HG03439 (cell line): ENCODE results near the gene TNIP2.
"Not testable (repeated sequence)": the region's sequence is repeated elsewhere in the genome, so short reads cannot be mapped to it uniquely, and the experiment has no call there.

Source experiments
- ATAC-seq: cut with Tn5 transposase; IDR thresholded peaks from one replicate; pipeline ENCODE4 v1.9.1; 2021; ENCODE audit warnings: mild to moderate bottlenecking, moderate library complexity; ENCODE audit not compliant: unreplicated experiment

Gene TNIP2

DNA sequence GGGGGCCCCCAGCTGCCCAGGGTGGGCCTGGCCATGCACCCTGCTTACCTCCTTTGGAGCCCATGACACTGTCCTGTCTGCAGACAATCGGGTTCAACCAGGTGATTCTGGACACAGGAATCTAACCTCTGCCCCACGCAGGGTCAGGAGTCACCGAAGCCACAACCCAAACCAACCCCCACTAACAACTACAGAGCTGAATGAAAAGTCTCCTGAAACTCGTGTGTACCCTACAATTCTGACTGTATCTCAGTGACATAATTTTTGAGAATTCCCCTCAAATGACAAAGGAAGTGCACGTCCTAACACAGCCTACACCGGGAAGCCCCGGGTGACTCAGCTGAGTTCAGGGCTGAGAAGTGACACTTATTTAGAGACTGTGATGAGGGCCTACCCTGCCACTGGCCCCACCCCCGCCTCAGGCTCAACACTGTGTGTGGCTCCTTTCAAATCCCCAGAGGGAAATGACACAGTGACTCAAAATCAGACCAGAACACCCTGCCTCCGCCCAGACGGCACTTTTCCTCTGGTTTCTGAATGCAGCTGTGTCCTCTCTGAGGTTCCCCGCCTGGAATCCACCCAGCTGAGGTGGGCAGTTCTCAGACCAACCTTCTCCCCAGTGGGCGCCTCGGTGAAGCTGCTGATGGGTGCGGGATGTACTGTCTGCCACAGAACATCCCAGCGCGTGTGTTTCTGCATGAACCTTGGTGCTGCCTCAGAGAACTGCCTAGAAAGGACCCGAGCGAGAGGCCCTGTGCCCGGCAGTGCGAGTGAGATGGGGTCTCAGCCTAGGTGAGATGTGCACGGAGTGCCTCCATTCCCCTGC lies 9.9 kb downstream of the TNIP2 start:
- peak; percentile 81 for ATAC-seq

DNA sequence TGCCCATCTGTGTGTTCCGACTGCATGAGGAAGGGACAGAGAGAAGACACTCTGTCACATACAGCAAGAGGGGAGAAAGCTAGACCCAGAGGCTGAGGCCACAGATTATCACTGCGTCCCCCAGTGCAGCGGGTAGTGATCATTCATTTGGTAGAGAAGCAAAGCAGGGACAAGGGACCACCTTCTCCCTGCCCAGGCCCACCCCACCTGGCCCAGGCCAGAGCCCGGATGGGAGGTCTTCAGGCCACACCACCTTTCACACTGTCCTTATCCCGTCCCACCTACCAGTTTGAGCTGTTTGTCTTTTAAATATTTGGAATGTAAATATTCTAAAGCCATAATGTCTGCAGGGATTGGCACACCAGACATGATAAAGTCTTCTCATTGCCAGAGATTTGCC lies 10.6 kb downstream of the TNIP2 start:
- ATAC-seq: no peak

DNA sequence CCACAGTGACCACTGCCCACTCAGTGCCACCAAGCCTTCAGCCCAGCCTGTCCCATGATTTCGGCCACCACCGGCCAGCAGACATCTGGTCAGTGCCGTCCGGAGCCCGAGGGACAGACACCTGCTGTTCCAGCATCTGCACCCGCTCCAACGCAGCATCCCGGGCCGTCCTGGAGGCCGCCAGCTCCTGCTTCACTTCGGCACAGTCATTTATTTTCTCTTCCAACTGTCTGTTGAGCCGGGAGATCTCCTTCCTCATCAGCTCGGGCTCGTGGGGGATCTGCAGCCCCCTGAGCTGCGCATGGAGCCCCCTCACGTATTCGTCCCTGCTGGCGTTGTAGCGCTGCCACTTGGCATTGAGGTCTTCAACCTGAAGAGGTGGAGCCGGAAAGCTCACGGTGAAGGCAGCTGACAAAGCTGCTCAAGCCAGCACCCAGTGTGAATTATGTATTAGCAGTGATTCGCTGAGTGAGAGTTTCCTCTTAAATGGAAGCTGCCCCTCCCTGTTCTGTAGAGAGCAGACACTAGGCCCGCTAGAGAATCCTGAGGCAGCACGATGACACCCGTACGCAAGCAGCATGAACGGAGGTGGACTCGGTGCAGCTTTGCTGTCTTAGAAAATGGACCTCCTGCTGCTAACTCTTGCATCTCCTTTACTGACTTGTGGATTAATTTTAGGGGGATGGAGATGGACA lies 11.4 kb downstream of the TNIP2 start:
- ATAC-seq: no peak

DNA sequence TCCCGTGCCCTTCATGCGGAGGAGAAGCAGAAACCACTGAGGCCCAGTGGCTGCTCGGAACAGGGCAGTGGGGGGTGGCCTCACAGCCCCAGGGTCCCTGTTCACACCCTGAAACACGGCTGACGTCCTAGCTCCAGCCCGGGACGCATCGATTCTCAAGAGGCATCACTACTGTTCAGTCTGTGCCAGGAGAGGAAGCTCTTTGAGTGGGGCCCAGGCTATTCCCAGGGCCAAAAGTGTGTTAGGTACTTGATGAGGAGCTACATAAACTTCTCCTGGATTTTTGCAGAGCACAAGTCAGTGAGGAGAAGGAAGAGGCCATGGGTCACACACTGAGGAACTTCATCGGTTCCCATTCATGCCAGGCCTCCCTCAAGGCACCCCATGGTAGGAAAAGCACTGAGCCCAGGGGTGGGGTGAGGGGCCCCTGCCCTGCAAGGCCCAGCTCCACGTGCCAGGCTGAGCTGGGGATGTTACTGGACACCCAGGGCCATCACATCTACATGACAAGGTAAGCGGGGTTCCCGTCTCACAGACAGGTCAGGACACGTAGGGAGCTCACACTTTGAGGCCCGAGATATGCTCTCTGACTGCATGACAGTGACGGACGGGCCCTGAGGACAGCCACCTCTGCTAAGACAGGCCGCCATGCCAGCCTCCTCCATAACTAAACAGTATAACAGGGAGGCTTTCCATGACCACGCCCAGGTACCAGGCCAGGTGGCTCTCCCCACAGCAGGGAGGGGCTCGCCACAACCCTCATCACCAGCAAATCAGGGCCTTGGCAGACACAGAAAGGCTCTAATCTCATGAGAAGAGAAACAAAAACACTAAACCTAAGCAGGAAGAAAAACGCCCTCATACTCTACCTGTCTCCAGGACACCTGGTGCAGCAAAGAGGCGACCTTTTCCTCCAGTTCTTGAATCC lies 12.4 kb downstream of the TNIP2 start:
- ATAC-seq: no peak

DNA sequence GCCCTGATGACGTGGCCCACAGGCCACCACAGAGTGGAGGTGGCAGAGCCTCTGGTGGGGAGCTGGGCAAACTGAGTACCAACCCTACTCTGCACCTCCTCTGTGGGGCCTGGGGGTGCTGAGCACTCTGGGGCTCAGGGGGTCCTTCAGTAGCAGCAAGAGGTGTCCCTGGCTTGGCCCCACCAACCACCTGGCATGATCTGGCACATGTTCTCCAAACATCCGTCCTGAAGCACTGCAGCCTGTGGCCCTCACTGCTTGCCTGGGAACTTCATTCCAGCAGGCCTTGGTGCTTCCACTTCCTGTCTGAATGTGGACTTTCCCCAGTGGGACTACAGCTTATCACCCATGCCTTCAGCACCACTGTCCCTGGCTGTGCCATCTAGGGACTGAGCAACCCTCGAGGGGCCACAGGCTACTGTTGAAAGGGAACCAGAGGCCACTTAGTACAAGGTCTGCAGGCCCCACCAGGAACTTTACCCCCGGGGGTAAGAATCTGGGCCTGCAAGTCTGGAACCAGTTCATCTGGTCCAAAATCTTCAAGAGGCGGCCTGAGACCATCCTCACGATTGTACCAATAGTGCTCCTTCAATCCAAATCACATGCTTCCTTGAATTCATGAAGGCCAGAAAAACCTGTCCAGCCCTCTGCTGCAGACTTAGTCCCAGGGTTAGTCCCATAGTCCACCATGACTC lies 13.2 kb downstream of the TNIP2 start:
- ATAC-seq: no peak

DNA sequence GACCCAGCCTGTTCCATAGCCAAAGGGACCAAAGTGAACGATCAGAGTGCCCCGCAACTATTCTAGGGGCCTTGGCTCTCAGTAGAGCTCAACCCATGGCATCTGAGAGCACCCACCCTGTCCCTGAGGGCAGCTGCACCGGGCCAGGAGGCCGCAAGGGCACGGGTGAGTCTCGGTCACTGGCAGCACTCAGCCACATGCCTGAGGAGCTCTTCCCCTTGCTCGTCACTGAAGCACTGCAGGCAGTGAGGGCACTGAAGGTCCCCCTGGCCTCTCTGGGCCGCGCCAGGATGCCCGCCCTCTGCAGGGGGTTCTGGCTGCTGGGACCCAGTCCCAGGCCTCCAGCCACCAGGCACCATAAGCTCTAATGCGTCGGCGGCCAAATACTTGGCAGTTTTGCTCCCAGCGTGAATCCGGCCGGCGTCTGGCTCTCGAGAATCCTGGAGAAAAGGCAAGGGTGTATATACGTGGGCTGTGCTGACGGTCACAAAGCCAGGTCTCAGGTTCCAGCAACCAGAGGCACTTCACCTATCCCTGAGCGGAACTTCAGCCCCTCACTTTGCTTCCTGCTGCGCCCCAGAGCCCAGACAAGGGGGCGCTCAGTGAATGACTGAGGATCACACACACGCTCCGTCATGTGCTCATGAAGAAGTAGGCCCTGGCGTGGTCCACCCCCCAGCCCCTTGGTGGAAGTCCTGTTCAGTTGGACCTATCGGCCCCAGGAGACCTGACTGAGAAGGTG lies 13.9 kb downstream of the TNIP2 start:
- ATAC-seq: no peak

DNA sequence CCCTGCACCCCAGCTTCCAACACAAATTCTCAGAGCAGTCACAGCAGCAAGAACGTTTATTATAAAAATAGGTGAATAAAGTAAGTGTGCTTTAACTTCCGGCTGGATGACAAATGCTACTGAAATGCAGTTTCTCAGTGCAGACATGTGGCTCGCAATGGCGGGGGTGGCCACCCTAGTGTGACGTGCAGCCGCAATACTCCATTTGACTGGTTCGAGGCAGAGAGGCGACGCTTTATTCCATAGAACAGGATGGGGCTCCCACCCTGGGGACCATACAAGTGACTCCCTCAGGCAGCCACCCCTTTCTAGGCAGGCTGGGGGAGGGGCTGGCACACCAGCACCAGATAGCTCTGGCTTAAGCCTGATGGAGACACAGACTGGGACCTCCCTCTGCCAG lies 14.5 kb downstream of the TNIP2 start:
- ATAC-seq: no peak

DNA sequence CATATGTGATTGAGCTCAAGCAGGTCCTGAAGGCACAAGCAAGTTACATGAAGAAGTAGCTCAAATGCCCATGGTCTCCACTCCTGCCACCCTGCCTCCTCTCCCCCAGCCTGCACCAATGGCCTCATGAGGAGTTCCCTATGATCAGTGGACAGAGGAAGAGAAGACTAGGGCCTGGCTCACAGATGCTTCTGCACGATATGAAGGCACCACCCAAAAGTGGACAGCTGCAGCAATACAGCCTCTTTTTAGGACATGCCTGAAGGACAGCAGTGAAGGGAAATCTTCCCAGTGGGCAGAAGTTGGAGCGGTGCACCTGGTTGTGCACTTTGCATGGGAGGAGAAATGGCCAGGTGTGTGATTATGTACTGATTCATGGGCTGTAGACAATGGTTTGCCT lies 17.8 kb downstream of the TNIP2 start:
- not testable (repeated sequence) for ATAC-seq

DNA sequence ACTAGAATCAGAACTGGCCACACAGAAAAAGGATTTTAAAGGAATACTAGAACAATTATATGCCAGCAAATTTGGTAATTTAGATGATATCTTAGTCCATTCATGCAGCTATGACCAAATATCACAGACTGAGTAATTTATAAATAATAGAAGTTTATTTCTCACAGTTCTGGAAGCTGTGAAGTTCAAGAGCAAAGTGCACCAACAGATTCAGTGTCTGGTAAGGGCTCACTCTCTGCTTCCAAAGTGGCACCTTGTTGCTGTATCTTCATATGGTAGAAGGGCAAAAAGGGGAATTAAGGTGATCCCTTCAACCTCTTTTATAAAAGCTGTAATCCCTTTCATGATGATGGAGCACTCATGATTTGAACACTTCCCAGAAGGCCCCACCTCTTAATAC lies 20.3 kb downstream of the TNIP2 start:
- no peak for ATAC-seq

DNA sequence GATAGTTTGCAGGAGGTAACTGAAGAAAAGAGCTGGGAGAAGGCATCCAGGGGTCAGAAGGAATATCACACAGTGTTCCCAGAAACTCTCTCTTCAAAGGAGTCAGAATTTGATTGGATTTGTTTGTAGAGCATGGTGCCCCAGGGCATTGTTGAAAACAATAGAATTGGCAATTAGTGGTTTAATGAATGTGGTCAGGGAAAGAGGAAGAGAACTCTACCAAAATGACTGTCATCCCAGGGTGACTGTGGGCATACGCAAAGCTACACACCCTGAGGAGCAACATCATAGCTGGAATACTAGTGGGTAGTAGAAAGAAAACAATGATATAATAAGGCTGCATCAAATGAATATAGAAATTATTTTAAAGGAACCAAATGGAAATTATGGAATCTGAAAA lies 21.5 kb downstream of the TNIP2 start:
- ATAC-seq: no peak

DNA sequence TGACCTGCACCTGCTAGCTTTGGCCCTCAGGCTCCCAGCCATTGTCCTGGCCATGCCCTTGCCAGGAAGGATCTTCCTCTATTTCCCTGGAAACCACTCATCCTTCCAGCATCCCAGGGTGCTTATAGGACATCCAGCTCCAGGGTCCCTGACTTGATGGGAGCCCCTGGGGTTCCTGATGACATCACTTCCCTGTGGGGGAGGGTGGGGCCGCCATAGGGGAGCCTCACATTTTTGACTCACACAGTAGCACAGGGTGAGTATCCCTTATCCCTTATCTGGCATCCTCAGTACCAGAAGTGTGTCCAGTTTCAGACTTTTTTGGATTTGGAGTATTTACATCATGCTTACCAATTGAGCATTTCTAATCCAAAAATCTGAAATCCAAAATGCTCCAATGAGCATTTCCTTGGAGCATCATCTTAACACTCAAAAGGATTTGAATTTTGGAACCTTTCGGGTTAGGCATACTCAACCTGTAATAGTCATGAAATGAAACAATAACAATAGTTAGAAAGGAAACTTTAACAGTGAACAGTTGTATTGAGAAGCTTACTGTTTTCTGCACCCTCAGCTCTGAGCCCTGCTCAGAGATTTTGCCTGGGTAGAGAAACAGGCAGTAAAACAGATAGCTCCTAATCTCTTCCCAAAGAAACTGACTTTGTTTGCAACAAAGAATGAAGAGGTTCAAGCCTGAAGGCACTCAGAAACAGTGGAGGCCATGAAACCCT lies 22.1 kb downstream of the TNIP2 start:
- ATAC-seq: no peak

DNA sequence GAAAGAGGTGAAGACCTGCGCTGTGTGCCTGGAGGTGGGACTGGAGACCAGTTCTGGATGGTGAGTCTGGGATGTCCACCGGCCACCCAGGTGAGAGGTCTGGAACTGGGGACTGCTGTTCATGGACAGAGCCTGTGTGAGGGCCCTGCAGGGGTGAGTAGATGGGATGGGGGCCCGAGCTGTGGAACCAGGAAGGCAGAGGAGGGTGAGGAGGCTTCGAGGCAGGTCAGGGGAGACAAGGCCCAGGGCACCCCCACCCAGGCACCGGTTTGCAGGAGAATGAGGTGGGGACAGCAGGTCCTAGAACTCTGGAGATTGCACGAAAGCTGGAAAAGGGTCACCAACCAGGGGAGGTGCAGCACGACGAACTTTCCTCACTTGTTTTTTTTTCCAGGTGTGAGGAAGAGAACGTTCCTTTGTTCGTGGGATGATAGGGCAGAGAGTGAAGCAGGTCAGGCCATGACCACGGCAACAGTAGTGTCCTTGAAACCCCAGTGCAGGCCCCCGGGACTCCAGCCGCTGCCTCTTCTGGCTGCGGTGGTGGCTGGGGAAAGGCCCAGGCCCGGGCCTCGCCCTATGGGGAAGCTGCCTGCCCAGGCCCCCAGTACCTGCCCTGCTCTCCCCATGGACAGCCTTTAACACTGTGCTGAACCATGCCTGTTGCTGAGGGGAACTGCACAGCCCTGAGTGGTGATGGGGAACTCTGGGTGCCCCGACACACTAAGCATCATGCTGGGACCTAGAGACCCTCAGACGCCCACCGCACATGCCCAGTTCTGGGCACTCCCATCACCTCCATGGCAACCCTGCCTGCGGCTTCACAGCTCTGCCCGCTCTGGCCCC lies 22.9 kb downstream of the TNIP2 start:
- no peak for ATAC-seq

DNA sequence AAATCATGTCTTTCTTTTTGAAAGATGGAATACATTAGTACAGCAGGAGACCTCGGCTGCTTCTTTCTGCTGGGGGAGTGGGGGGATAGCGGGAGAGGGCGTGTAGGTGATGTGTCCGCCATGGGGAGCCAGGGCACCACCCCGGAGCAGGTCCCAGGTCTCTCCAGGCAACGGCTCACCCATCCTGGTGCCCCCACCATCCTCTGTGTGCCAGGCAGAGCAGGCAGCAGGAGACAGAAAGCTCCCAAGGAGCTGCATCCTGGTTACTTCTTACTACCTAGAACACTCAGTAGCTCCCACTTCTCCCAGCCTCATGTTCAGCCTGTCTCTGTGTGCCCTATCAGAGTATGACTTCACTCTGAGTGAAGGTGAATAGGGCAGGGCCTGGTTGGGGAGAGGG lies 23.6 kb downstream of the TNIP2 start:
- ATAC-seq: no peak

DNA sequence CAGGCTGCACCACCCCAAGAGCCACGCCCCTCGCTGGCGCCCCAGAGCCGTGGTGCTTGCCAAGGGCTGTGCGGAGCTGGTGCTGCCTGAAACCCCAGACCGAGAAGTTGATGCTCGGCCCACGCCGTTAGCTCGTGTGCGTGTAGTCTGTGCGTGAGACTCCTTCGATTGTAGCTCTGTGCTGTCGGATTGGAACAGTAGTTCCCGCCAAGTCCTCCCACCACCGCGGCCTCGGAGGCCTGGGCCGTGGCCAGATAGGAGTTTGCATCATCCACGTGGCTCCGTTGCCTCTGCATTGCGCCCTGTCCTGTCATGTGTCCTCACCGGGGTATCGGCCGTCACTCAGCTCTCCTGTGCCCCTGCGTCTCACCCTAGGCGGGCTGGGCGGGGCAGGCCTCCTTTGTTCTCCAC lies 24.2 kb downstream of the TNIP2 start:
- no peak for ATAC-seq

DNA sequence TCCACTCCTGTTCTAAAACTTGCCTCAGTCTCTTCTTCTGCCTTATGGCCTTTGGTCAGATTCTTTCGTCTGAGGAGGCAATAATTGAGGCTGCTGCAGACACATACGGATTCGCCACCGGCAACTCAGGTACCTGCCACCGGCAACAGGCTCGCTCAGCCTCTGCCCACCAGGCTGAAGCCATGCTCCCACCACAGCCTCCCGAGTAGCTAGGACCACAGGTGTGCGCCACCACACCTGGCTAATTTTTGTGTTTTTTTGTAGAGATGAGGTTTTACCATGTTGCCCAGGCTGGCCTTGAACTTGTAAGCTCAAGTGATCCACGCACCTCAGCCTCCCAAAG lies 26.6 kb downstream of the TNIP2 start:
- no peak for ATAC-seq

DNA sequence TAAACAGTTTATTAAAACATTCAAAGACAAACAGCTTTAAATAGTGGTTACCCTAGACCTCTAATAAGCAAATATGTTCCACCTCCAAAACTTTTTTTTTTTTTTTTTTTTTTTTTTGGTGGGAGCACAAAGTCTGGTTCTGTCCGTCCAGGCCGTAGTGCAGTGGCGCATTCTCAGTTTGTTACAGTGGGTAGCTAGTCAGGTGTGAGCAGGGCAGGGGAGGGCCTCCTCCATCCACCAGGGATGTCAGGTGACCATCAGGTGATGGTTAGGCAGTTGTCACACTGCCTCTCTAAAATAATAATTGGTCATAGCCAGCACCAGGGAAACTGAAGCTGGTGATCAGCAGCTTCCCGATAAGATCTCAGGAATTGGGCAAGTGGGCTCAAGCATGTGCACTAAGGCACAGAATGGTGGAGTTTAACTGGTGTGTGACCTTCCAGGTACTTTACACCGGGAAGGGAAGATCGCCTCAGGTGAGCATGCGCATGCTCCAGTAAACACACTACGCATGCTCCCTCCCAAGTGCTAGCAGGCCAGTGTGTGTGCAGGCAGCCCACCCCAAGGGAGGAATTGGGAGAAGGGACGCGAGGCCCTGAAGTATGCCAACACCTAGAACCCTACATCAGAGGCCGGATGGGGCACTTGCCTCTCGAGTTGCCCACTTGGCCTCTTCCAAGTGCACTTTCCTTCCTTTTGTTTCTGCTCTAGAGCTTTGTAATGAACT lies 27.2 kb downstream of the TNIP2 start:
- no peak for ATAC-seq

DNA sequence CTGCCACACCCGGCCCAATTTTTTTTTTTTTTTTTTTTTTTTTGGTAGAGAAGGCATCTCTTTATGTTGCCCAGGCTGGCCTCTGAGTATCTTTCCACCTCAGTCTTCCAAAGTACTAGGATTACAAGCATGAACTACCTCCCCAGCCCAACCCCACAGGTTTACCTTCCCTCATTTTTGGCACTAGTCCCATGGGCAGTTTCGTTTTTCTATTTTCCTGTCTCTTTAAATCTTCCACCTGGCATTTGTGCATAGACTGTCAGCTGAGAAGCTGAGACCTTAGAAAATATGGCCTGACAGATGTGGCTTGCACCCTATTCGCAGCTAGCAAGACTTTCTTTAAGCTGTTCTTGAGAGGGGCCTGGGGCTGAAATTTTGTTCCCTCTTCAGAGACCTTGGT lies 27.9 kb downstream of the TNIP2 start:
- no peak for ATAC-seq

DNA sequence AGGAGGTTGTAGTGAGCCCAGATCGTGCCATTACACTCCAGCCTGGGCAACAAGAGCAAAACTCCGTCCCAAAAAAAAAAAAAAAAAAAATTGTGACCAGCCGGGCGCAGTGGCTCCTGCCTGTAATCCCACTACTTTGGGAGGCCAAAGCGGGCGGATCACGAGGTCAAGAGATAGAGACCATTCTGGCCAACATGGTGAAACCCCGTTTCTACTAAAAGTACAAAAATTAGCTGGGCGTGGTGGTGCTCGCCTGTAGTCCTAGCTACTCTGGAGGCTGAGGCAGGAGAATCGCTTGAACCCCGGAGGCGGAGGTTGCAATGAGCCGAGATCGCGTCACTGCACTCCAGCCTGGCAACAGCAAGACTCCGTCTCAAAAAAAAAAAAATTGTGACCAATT lies 29.3 kb downstream of the TNIP2 start:
- not testable (repeated sequence) for ATAC-seq
